Stimulated activated CD8-positive, alpha-beta memory T cell treated with anti-CD3 and anti-CD28 coated beads, Interleukin-4, amount 100 ng/mL, for 1 hour (primary cell): Measurements from ENCODE around the gene GCA.
A peak's percentile ranks its signal among the peaks of the same experiment; 100 is the strongest.

ENCODE experiments used
- DNase-seq, 2 donors: peaks; one replicate each; pipeline ENCODE4 v3.0.0-alpha.2; 2020; ENCODE audit warnings: low read depth in 2 of 2, low spot score in 1 of 2

The GCA gene

GRCh38 chr2:162343824-162344616 is at the start of gene GCA:
Gene GCA (plus strand): TSS chr2:162344132. CDS start chr2:162344249, 117 bp downstream.
- DNase-seq = peak; percentile 93 to 96

- no peak for DNase-seq
These were observed 48.9 kb upstream of the GCA start for GRCh38 chr2:162295009-162295408.

- DNase-seq = peak in 1 of 2 donors; percentile 19
These were observed 45.9 kb upstream of the GCA start for GRCh38 chr2:162297925-162298552.

- DNase-seq = no peak
These were observed 45.1 kb upstream of the GCA start for GRCh38 chr2:162298669-162299335.

GRCh38 chr2:162300266-162300665 is 43.7 kb upstream of the GCA start:
- no peak for DNase-seq

- DNase-seq = peak; percentile 16 to 23
These were observed 42.7 kb upstream of the GCA start for GRCh38 chr2:162301151-162301804.

- DNase-seq = no peak
These were observed 42.1 kb upstream of the GCA start for GRCh38 chr2:162301877-162302276.

- DNase-seq = no peak
These were observed 38.0 kb upstream of the GCA start for GRCh38 chr2:162305901-162306300.

- no peak for DNase-seq
These were observed 35.0 kb upstream of the GCA start for GRCh38 chr2:162308747-162309503.

- DNase-seq = no peak
These were observed 31.1 kb upstream of the GCA start for GRCh38 chr2:162312853-162313252.

GRCh38 chr2:162315938-162316337 is 28.0 kb upstream of the GCA start:
- no peak for DNase-seq

GRCh38 chr2:162316590-162316989 is 27.3 kb upstream of the GCA start:
- DNase-seq = no peak

GRCh38 chr2:162317058-162317742 is 26.7 kb upstream of the GCA start:
- DNase-seq = no peak

GRCh38 chr2:162317861-162318327 is 26.0 kb upstream of the GCA start:
- no peak for DNase-seq

GRCh38 chr2:162318328-162319180 is 25.4 kb upstream of the GCA start, which contains the start of gene IFIH1:
Gene IFIH1 (minus strand): TSS chr2:162318684. CDS start chr2:162318307, 377 bp downstream.
- DNase-seq = peak; percentile 42 to 46

GRCh38 chr2:162320864-162321517 is 22.9 kb upstream of the GCA start:
- no peak for DNase-seq

- no peak for DNase-seq
These were observed 19.0 kb upstream of the GCA start for GRCh38 chr2:162324953-162325352.

GRCh38 chr2:162327134-162327769 is 16.7 kb upstream of the GCA start:
- no peak for DNase-seq
